Activated CD4-positive, CD25-positive, alpha-beta regulatory T cell treated with anti-CD3 and anti-CD28 coated beads, Interleukin-2, amount 50 U/mL, for 24 hours (primary cell): Measurements from ENCODE around the gene SYTL2.

ENCODE experiments used
- ATAC-seq, 2 donors: fragments of 150-1000 bp; cut with Tn5 transposase; one replicate each; pipeline ENCODE4 v1.10.0; 2021; ENCODE audit warnings: mild to moderate bottlenecking in 1 of 2, moderate library complexity in 1 of 2

The SYTL2 gene

GRCh38 chr11:85651118-85651517 lies 159.8 kb downstream of the SYTL2 start:
- ATAC-seq: no peak

GRCh38 chr11:85647604-85648299 lies 163.2 kb downstream of the SYTL2 start, which contains the start of gene TMEM126A:
TSS of gene TMEM126A (plus strand) at chr11:85647967. CDS start at chr11:85650256, 2,289 bp downstream.
- peak; percentile 98 to 99 for ATAC-seq

GRCh38 chr11:85647078-85647477 lies 163.9 kb downstream of the SYTL2 start:
- no peak for ATAC-seq
